ENCODE results near the gene RREB1.

Gene RREB1

DNA sequence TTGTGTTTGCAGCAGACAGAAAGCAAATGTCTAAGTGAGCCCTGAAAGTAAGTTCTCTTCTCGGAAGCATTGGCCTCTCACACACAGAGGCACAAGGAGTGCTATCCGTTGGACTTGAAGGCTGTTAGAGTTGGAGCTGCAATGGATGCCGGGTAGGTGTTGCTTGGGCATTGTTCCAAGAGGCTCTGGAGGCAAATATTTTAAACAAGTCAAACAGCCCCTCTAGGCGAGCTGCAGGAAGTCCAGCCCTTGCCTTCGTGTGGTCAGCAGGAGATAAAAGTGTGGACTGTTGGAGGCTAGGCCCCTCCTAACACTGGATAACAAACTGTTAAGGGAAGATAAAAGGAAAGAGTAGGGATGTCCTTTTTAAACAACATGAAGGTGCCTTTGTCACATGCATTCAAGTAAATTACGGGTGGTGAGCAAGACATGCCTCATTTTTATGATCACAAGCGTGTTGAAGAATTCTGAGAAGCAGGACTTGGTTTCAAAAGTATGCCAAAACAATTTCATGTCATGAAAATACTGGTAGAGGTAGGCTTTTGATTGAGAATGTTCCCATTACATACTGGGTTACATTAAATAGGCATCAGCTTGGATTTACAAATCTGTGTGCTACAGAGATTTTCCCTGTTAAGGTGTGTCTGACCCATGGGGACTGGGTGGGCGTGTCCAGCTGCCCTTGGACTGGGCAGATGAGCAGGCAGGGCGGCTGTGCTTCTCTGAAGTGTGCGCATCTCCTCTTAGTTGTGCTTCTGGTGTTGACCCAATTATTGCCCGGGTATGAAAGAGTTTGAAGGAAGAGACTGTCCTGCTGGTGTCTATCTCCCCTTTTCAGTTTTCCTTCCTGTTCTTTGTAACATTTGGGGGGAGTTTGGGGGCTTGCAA is 57.5 kb downstream of the RREB1 start:
- no peak for DNase-seq

DNA sequence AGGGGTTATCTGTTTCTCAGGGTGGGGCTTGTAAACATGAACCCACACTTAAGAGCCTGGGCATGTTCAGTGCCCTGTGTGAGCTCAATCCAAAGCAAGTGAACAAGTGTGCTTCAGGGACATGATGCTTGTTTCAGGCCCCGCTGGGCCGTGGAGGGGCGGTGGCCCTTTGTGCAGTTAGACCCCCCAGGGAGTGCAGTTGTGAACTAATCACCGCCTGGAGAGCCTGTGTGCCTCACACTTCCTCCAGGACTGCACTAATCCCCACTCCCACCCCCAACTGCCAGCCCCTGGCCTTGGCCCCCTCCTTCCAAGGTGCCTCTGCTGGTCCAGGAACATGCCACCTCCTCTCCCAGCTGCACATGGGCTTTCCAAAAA is 58.1 kb downstream of the RREB1 start:
- DNase-seq, result no peak

DNA sequence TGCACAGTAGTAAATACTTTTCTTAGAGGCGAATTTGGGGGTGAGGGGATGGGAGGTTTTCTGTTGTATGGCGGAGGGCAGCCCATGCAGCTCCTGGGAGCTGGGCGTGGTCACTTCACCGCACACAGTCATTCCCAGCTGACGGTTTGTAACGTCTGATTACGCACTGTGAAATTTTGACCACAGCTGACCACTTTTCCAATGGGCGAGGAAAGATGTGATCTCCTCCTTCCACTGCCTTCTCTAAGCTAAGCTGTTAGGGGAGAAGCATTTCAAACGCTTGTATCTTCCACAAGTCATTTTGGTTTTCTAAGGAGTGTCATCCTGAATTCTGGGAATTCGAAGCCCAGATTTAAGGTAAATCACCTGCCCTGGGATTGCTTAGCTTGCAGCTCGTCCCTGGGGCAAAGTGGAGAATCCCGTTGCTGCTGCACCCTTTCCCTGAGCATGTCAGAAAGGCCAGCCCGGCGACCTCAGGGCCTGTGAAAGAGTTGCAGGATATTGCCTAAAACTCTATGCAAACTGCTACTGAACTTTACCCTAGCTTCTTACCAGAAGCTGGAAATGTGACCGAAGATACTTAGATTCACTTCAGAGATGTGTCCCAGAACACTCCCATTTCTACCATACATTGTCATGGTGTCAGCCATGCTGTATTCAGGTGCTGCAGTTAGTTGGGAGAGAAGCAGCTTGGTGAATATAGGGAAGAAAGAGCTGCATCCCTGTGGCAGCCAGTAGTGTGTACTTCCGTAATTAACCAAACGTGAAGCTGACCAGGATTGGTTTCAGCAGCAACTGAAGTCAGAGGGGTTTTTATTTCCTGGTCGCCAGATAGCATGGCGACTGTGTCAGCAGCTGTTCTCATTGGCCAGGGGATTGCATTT is 58.9 kb downstream of the RREB1 start:
- no peak for DNase-seq

GRCh38 chr6:7169296-7169721 is 61.5 kb downstream of the RREB1 start:
- DNase-seq, result no peak

- no peak for DNase-seq
Measured at GRCh38 chr6:7170117-7170732, 62.5 kb downstream of the RREB1 start.

- no peak for DNase-seq
Measured at GRCh38 chr6:7171119-7171518, 63.4 kb downstream of the RREB1 start.

DNA sequence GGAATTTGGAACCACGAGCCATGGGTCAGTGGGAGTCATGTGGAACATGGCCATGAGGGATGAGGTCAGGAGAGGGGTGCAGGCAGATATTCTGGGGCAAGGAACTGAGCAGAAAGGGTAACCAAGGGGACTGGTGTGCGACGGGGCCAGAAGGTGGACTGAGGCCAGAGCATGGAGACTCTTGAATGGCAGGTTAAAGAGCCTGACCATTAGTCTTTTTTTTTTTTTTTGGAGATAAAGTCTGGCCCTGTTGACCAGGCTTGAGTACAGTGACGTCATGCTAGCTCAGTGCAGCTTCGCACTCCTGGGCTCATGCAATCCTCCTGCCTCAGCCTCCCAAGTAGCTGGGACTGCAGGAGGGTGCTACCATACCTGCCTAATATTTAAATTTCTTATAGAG is 64.0 kb downstream of the RREB1 start:
- DNase-seq, result no peak

DNA sequence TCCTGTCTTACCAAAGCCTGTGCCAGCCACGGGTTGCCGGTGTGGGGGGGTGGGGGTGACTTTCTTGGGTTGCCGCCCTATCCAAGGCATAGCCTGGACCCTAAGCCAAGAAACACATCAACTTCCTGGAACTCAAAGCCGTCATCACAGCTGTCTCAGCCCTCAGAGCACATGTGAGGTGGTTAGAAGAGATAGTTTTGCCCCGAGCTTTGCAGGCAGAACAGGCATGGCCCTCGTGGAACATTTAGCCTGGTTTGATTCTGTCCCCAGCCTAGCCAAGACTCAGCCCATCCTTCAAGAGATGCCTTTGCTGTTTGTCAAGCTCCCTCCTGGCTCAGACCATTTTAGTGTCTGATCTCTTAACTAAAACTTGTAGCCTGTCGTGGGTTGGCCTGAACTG is 64.9 kb downstream of the RREB1 start:
- no peak for DNase-seq

DNA sequence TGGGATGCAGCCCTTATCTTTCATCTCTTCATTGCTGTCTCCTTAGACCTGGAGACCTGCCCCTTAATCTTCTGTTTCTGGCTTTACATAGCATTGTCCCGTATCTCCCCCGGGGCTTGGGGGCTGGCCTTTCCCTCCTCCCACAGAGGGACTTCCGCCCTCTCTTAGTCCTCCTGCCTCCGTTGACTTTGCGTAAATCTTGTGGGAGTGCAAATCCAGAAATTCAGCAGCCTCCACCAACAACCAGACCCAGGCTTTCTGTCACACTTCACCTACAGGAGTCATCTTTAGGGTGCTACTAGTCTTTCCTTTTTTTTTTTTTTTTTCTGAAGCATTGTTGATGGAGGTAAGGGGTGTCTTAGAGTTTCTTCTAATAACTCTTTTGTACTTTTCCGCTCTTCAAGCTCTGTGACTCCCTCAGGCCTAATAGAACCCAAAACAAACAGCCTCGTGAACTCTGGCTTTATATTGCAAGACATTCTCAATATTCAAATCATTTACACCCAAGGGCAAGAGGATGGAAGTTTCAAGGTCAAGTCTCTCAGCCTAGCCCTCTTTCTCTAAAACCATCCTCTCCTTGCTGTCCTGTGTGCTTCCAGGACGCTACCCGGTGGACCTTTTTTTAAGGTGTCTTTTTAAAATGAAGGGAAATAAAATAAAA is 66.2 kb downstream of the RREB1 start:
- DNase-seq, result no peak

DNA sequence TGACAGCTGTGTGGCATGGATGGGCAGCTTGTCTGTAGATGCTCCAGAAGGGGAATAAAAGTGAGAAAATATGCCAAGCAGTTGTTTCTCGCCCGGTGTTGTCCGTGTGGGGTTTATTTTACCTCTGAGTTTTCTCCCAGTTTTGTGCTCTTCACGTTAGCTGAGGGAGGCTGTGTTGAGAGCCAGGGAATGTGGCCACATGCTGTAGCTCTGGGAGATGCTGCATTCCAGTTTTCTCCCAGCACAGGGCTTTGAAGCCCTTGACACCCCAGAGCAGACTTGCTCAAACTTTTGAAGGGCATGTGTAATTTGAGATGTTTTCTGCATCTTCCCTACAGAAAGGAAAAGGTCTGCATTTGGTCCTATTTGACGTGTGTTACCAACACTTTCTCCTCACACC is 67.7 kb downstream of the RREB1 start:
- no peak for DNase-seq

- DNase-seq, result no peak
Measured at GRCh38 chr6:7176208-7176607, 68.4 kb downstream of the RREB1 start.

GRCh38 chr6:7178280-7178679 is 70.5 kb downstream of the RREB1 start:
- no peak for DNase-seq

GRCh38 chr6:7180751-7181150 is 73.0 kb downstream of the RREB1 start:
- no peak for DNase-seq

GRCh38 chr6:7183707-7184106 is 75.9 kb downstream of the RREB1 start:
- DNase-seq, result no peak

DNA sequence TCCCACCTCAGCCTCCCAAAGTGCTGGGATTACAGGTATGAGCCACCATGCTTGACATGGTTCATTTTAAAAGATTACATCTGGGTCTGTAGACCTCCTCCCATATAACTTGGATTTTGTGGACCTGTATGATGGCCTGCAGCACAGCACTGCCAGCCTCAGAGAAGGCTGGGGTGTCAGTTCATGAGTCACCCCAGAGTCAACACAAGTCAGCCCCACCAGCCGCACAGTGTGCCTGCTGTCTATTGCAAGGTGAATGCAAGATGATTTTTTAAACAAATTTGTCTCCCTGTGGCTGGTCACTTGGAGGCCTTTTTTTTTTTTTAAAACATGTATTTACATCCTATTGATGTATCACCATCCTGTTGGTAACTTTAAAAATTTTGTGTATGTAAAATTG is 76.7 kb downstream of the RREB1 start:
- DNase-seq, result no peak

DNA sequence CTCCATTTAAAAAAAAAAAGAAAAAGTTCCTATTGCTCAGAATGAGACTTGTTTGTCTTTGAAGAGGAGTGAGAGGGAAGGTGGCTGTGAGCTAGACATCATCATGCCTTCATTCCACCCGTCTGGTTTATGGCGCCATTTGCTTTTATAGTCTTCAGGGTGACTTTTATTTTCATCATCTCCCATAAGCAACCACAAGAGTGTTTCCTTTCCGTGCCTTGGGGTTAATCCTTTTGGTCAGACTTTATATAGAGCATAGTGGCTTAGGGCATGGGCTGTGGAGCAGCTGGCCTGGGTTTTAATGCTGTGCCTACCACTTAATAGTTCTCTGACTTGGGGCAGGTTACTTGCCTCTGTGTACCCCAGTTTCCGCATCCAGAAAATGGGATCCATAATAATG is 77.8 kb downstream of the RREB1 start:
- DNase-seq, result no peak

DNA sequence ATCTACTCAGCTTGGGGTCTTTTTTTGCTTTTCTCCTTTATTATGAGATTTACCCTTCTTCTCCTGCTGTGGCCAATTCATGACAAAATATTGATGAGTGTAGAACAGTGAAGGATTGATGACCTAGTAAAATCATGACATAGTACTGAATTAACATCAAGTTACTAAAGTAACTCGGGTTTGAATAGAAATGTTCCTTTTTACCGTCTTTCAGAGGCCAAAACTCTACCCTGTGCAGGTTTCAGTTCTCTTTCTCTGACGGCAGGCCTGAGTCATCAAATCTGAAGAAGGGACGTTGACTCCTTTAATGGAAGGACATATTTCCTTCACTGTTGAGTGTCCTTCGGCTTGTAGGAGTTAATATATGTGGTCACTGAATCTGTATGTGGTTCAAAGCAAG is 80.7 kb downstream of the RREB1 start:
- DNase-seq, result no peak

GRCh38 chr6:7189101-7189758 is 81.5 kb downstream of the RREB1 start:
- no peak for DNase-seq

DNA sequence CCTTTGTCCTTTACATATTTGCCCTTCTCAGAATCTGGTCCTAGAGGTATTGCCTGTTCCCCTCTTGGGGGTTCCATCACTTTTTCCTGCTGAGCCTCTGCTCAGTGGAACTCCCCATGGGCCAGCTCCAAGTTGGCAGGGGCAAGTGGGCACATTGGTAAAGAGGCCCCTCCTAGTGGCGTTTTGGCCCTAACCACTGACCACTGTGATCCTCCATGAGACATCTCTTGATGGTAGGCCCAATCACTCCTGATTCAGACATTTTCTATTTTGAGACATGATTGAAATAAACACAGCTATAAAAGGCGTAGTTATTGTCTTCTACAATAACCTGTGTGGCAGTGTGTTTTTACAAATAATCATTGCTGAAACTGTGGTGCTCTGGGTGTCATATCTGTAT is 83.0 kb downstream of the RREB1 start:
- no peak for DNase-seq

DNA sequence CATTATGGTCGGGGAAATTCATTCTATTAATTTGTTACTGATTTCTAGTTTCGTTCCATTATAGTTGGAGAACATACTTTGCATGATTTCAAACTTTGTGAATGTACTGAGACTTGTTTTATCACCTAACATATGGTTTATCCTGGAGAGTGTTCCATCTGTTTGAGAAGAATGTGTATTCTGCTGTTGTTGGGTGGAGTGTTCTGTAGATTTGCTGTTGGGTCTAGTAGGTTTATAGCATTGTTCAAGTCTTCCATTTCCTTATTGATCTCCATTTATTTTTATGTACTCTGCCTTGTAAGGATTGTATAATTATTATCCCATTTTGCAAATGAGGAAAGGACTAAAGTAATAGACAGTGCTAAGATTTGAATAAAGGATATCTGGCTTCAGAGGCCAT is 85.4 kb downstream of the RREB1 start:
- no peak for DNase-seq

GRCh38 chr6:7194657-7195056 is 86.9 kb downstream of the RREB1 start:
- no peak for DNase-seq

DNA sequence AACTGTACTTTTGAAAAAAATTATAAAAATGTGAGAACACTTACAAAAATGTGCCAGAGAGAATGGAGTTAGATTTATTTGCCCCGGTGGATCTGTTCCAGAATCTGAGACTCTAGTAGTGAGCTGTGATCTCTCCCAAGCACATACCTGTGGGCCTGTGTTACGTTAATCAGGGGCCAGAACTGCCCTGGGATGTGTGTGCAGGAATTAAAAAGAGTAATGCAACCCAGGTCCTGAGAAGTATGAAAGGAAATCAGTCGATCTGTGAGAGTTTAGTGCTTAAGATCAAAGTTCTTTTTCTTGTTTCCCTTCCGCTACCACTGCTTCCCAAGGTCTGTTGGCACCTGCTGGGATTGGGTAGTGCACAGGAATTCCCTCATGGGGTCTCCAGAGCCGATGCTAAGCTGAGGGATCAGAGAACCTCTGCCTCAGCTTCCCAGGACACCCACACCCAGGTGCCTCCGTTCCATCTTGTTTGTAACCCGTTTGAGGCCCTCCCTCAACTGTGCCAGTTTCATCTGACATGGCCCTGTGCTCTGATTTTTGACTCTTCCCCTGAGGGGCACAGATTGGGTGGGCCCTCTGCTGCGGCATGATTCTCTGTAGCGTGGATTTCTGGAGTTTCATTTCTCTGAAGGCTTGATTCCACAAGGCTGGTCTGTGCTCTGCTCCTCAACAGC is 87.7 kb downstream of the RREB1 start:
- DNase-seq, result no peak
